NCI-H774 (cell line): ENCODE measurements around the gene ADPRH.

Source experiments
- DNase-seq: peaks from one replicate; lab custom pipeline; 2025; lab: John Stamatoyannopoulos, UW

Gene ADPRH

DNA sequence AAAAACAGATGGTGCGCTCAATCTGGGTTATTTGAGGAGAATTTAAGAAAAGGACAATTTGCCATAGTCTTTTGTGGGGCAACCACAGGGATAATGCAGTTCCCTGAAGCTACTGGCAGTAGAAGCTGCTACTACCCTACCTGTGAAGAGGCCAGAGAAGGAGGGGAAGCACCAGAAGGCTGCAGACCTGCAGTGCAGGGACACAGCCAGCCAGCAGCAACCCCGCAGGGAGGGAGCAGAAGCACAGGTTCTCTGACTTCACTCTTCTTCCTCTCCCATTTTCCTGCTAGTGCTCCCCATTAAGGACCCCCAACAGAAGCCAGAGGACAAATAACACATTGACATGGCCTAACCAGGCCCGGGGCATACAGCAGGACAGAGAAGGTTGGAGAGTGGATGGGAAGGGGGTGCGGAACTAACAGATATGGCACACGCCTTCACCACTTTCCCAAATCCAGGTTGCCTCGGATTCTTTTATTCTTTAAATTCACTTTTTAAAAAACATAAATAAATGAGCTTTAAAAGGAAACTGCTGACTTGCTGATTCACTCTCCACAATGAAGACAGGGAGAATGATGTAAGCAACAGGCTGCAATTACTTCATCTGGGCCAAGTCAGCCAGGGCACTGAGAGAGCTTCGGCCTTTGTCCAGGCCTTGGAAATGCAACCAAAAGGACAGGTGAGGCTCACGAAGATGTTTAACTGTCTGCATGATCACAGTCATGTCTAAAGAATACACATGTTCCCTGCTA lies 51.0 kb downstream of the ADPRH start:
- no peak for DNase-seq

DNA sequence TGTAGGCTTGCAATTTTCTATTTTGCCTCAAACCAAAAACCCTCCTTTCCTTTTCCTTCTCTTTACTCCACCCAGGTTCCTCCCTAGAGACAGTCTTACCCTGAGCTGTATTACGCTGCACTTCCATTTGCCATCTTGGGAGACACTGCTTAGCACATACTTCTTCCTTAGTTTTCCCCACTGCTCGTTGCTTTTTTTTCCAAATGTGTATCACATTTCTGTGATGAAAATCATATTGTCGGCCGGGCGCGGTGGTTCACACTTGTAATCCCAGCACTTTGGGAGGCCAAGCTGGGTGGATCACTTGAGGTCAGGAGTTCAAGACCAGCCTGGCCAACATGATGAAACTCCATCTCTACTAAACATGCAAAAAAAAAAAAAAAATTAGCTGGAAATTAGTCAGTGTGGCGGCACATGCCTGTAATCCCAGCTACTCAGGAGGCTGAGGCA lies 51.6 kb downstream of the ADPRH start:
- DNase-seq: no peak

DNA sequence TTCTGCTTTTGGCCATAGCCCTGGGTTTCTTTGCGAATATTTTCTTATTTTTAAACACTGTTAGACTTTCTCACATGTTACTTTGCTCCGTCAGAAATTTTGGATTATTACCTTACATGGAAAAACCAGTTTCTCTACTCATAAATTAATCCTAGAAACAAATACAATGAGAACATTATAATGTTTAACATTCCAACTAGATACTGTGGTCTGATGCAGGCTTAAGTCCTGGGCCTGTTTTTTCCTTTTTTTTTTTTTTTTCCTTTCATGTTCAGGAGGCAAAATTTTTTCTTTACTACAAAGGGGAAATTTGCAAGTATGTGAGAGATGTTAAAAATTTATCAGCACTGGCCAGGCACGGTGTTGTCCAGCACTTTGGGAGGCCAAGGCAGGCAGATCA lies 52.2 kb downstream of the ADPRH start:
- no peak for DNase-seq

DNA sequence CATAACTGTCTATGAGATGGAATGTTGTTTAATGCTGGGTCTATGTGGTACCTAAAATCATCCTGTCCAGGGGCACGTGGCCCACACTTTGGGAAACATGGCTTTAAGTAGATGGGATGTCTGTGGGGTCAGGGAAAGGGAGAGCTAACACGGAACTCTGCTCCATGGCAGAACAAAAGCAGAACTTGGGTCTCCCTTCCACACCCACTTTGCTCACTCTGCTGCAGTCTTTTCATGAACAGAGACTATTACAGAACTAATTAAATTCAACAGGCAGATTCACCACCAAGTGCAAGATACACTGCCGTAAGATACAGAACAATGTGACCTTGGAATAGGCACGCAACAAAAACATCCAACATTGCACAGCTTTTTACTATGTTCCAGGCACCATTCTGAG lies 52.9 kb downstream of the ADPRH start:
- DNase-seq: no peak

DNA sequence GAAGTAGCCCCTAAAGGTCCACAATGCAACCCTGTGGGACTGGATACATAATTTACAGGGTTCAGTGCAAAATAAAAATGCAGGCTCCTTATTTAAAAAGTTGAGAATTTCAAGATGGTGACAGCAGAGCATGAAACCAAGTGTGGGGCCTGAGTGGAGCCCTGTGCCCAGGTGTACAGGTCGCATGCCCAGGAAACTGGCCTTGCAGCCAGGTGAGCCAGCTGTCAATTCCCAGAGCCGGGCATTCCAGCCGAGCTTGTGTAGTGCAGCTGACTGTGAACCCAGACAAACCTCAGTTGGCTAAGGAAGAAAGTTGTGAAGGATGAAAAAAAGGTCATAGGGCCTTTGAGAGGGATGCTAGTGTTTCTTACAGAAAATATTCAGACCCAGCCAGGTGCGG lies 53.5 kb downstream of the ADPRH start:
- DNase-seq: no peak

DNA sequence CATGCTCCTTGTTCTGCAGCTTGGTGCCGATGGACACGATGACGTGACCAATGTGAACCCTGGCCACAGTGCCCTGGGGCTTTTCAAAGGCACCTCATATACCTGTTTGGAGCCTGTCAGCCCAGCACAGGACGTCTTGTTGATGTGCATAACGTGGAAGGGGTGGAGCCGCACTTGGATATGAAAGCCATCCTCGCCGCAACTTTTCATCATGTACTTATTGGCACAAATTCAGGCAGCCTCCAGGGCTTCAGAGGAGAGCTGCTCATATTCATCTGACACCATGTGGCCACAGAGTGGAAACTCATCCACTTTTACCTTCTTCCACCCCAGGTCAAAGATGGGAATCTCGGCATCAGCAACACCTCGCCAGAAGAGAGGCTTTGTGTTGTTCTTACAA lies 56.4 kb downstream of the ADPRH start:
- DNase-seq: no peak

DNA sequence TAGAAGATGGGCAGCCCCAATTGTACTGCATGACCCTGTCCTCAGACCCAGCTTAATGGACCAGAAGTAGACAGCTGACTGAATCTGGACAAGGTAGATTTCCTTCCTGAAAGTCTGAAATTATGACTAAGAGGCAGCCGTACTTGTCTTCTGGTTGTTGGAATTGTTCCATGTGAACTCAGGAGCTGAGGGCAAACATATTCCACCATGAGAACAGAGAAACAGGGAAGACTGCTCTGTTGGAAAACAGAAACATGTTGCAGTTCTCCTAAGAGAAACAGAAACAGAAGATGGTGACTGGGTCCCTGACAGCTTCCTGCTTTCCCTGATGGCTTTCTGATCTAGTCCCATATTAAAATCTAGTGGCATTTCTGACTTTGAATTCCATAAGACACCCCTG lies 57.0 kb downstream of the ADPRH start:
- DNase-seq: no peak

DNA sequence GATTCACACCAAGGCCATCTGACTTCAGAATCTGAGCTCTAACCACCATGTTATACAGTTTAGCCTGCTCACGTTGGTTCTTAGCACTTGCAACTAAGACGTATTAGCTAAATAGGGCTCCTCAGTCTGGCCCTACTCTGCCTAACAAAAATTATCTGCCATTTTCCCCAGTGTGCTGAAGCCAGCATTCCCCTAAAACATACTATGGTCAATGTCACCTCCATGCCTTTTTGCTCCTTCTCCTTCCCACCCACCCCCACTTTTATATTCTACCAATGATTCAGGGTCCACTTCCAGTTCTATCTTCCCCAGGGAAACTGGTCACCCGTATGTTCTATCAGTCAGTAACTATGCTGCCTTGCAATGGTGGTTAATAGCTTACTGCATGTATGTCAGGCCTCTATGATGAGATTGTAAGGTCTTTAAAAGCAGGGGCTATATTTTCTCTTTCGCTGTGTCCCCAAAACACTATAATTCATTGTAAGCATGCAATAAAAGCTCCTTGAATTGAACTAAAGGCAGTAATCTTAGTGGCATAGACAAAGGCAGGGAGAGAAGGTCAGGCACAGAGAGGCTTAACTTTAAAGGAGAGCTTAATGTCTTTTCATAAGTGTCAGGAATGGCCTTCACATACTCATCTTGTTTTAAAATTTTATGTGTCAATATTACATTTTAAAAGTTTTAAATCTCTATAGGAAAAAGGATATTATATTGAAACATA lies 57.8 kb downstream of the ADPRH start:
- DNase-seq: no peak

DNA sequence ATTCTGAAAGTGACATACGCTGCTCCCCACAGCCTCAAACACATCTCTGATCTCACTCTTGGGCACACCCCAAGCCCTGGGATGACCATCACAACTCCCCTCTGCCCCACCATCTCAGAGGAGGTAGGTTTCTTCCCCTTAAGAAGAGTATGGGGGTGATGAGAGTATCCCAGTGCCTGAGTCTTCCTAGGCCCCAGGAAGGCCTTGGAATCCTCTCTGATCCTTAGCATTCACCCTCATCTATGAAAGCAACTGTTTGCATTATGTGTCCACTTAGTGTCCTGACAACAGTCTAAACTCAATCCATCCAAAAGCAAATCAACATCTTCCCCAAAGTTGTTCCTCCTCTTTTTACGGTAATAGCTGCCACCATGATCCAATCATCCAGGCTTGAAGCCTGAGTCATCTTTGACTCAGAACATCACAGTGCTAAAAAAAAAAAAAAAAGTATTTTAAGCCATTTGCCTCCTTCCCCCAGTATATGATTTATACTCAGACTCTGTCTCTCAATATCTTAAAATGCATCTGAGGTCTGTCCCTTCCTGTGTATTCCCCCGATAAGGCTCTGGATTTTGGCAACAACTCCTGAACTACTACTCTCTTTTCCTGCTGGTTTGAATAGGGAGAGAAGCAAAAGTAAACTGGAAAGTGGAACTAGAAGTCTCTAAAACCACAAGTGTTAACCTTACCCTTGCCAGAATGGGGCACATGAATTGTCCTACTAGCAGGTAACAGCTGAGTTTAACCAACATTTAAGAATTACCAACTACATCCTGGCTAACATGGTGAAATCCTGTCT lies 58.6 kb downstream of the ADPRH start:
- no peak for DNase-seq
